Fibroblast of lung (primary cell): Measurements from ENCODE around the gene OBSL1. TPM values are rescaled to one million over a fixed set of nuclear protein-coding genes. Genes with fewer than 3 reads are reported as not detected.

Experiments used
- DNase-seq, 2 donors: peaks; one replicate each; pipeline versions ENCODE4 v3.0.0 to v3.0.0-alpha.2; 2010; ENCODE audit warnings: low read depth in 2 of 2
- H2AFZ ChIP-seq: 2 replicates; pipeline ENCODE4 v1.5.1; 2012; ENCODE audit warnings: low read length, control low read depth, inconsistent platforms
- H3K27ac ChIP-seq: 2 replicates; pipeline ENCODE4 v1.5.1; 2011; ENCODE audit warnings: low read length, control low read depth; ENCODE audit not compliant: insufficient read depth
- H3K27me3 ChIP-seq: 2 replicates; pipeline ENCODE4 v1.5.1; 2011; ENCODE audit warnings: mild to moderate bottlenecking, low read length; ENCODE audit not compliant: control insufficient read depth, insufficient read depth
- H3K36me3 ChIP-seq: 2 replicates; pipeline ENCODE4 v1.5.1; 2011; ENCODE audit warnings: low read length; ENCODE audit not compliant: control insufficient read depth, insufficient read depth
- H3K4me1 ChIP-seq: 2 replicates; pipeline ENCODE4 v1.5.1; 2011; ENCODE audit warnings: low read length; ENCODE audit not compliant: control insufficient read depth, insufficient read depth; ENCODE audit errors: extremely low read depth
- H3K4me2 ChIP-seq: 2 replicates; pipeline ENCODE4 v1.5.1; 2011; ENCODE audit warnings: low read length, control low read depth; ENCODE audit not compliant: insufficient read depth; ENCODE audit errors: extremely low read depth
- H3K4me3 ChIP-seq, 4 experiments: fragments of 200-600 bp in 1 of 4; sonication (generic) in 1 of 4; replicated peaks in 1 of 4; 2 replicates each; pipeline ENCODE4 v1.5.1; 2011 to 2016; ENCODE audit warnings: low read length in 4 of 4, low read depth in 3 of 4, mild to moderate bottlenecking in 3 of 4, control low read depth in 2 of 4, inconsistent platforms in 1 of 4, mixed read lengths in 1 of 4; ENCODE audit not compliant: insufficient read depth in 1 of 4; ENCODE audit errors: control extremely low read depth in 1 of 4
- H3K79me2 ChIP-seq: 2 replicates; pipeline ENCODE4 v1.5.1; 2012; ENCODE audit warnings: mild to moderate bottlenecking, low read length, inconsistent platforms; ENCODE audit not compliant: control insufficient read depth, insufficient read depth
- H3K9ac ChIP-seq: 2 replicates; pipeline ENCODE4 v1.5.1; 2011; ENCODE audit warnings: mild to moderate bottlenecking, low read length, control low read depth; ENCODE audit not compliant: insufficient read depth
- H3K9me3 ChIP-seq: 2 replicates; pipeline ENCODE4 v1.5.1; 2012; ENCODE audit warnings: low read depth, low read length; ENCODE audit not compliant: control insufficient read depth, insufficient read depth
- H4K20me1 ChIP-seq: 2 replicates; pipeline ENCODE4 v1.5.1; 2011; ENCODE audit warnings: low read length; ENCODE audit not compliant: control insufficient read depth, insufficient read depth; ENCODE audit errors: extremely low read depth
- CTCF ChIP-seq, 2 donors: IDR thresholded peaks in 1 of 2; conservative IDR thresholded peaks in 1 of 2; 1 replicate in 1 of 2; 2 replicates in 1 of 2; pipeline ENCODE4 v1.5.1; 2011 to 2012; ENCODE audit warnings: low read length in 2 of 2, control low read depth in 1 of 2, inconsistent platforms in 1 of 2, low read depth in 1 of 2, mild to moderate bottlenecking in 1 of 2
- EZH2 ChIP-seq: IDR thresholded peaks from 2 replicates; pipeline ENCODE4 v1.5.1; 2012; ENCODE audit warnings: low read length, control low read depth, mild to moderate bottlenecking; ENCODE audit errors: missing control alignments
- polyA plus RNA-seq, 2 donors: library from polyadenylated mRNA; depleted of rRNA in 1 of 2; stranded (reverse) in 1 of 2; unstranded in 1 of 2; fragments of >200 nt; gene quantifications; 2 replicates each; pipeline ENCODE4 v1.2.1, GENCODE V29; 2011 to 2012; ENCODE audit warnings: missing spikeins in 1 of 2
- total RNA-seq: library from RNA; depleted of rRNA; stranded (reverse); fragments of >200 nt; gene quantifications from 2 replicates; pipeline ENCODE4 v1.2.1, GENCODE V29; 2014

Gene OBSL1
- total and polyA plus RNA-seq, 2 donors (not counting 1 experiment from before 2014, with no cell fraction given): 24.7 to 28.7 TPM

DNA sequence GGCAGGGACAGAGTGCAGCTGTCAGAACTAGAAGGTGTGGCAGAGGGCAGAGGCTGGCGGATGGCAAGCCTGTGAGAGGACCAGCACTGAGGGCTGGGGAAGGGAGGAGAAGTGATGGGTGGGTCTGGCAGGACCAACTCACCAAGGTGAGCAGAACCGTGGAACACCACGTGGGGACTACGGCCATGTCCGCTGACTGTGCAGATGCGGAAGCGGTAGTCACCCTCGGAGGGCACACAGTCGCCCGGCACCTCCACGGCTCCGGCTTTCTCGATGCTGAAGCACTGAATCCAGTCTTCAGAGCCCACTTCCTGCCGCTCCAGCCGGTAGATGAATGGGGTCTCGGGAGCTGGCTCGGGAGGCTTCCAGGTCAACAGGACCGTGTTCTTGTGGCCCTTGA, 4.2 kb downstream of the OBSL1 start:
- Histone ChIP-seq H3K4me2 (no peak overlapping the region), H3K36me3 (no peaks in the 10 kb centered on the region), H3K4me1 (peaks cover 3% of the 10 kb centered on the region), H3K9me3 (no peaks in the 10 kb centered on the region), H3K9ac (no peak overlapping the region), H4K20me1 (no peaks in the 10 kb centered on the region), H2AFZ (no peak overlapping the region), H3K79me2 (no peaks in the 10 kb centered on the region), H3K4me3 (no peak overlapping the region), H3K27ac (no peak overlapping the region), H3K27me3 (no peaks in the 10 kb centered on the region)
- no peak for DNase-seq
- TF ChIP-seq EZH2: no peak
- no peak for TF ChIP-seq CTCF (conservative IDR thresholded peaks at IDR 0.05 in 1 of 2, IDR thresholded peaks at IDR 0.05 in 1 of 2; ENCODE audit: low read depth in 1 of 2, low read length in 2 of 2)

DNA sequence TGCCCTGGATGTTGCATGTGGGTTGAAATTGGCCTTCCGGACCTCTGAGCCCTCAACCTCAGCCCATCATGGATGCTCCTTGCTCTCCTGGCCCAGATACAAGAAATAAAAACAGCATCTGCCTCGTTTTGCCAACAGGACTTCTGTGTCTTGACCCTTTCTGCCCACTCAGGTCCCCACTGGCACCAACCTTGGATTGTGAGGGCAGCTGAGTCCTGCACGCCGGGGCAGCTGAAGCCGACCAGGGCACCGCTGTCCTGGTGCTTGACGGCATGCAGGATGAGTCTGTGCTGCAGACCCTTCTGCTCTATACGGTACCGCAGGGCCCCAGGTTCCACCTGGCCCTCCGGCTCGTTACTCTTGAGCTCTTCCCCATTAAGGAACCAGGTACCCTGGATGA, 4.7 kb downstream of the OBSL1 start:
- H3K9ac ChIP-seq: no peak overlapping the region
- no peaks in the 10 kb centered on the region for H3K36me3 ChIP-seq
- H2AFZ ChIP-seq: no peak overlapping the region
- no peaks in the 10 kb centered on the region for H3K27me3 ChIP-seq
- no peak overlapping the region for H3K27ac ChIP-seq
- TF ChIP-seq CTCF (conservative IDR thresholded peaks at IDR 0.05 in 1 of 2, IDR thresholded peaks at IDR 0.05 in 1 of 2; ENCODE audit: low read depth in 1 of 2, low read length in 2 of 2): no peak
- no peak for TF ChIP-seq EZH2
- H3K4me1 ChIP-seq: no peaks in the 10 kb centered on the region
- no peaks in the 10 kb centered on the region for H4K20me1 ChIP-seq
- H3K79me2 ChIP-seq: no peaks in the 10 kb centered on the region
- H3K9me3 ChIP-seq: no peaks in the 10 kb centered on the region
- H3K4me3 ChIP-seq: no peak overlapping the region
- DNase-seq: no peak
- no peak overlapping the region for H3K4me2 ChIP-seq

GRCh38 chr2:219565130-219566080, 5.9 kb downstream of the OBSL1 start:
- Histone ChIP-seq H3K4me3 (no peak overlapping the region), H3K4me1 (no peaks in the 10 kb centered on the region), H3K36me3 (no peaks in the 10 kb centered on the region), H3K9me3 (no peaks in the 10 kb centered on the region), H4K20me1 (no peaks in the 10 kb centered on the region), H3K9ac (no peak overlapping the region), H3K4me2 (no peak overlapping the region), H3K27me3 (no peaks in the 10 kb centered on the region), H3K27ac (no peak overlapping the region), H3K79me2 (no peaks in the 10 kb centered on the region), H2AFZ (no peak overlapping the region)
- no peak for DNase-seq
- TF ChIP-seq CTCF (conservative IDR thresholded peaks at IDR 0.05 in 1 of 2, IDR thresholded peaks at IDR 0.05 in 1 of 2; ENCODE audit: low read depth in 1 of 2, low read length in 2 of 2) (no peak), EZH2 (no peak)
